Panc1 (cell line): Measurements from ENCODE around the gene POU2AF3. TPM values are rescaled to one million over a fixed set of nuclear protein-coding genes. Genes with fewer than 3 reads are reported as not detected.

Source experiments
- ATAC-seq: fragments of 200-7000 bp; cut with Tn5 transposase; 2 replicates; pipeline ENCODE4 v1.9.1; 2020; ENCODE audit warnings: mild to moderate bottlenecking, moderate library complexity
- BruUV-seq: library from RNA; stranded (reverse); fragments of 400-500 nt; replicated peaks from 2 replicates; lab custom pipeline; 2021; lab: Mats Ljungman, UMichigan
- CTCF ChIA-PET: fragments of 300-600 bp; sonication (Branson Sonifier 250); formaldehyde crosslinking; loops from one replicate; lab custom pipeline; 2022; ENCODE audit warnings: antibody characterized with exemption; lab: Charles Lee
- POLR2A ChIA-PET: fragments of 300-600 bp; sonication (Branson Sonifier 250); formaldehyde crosslinking; loops from one replicate; lab custom pipeline; 2022; ENCODE audit warnings: antibody characterized with exemption; lab: Charles Lee
- DNase-seq: peaks from one replicate; pipeline ENCODE4 v3.0.0-alpha.2; 2010; ENCODE audit warnings: low read depth, low spot score
- H3K27ac ChIP-seq: 2 replicates; pipeline ENCODE4 v1.5.1; 2011; ENCODE audit warnings: mild to moderate bottlenecking, low read length, inconsistent platforms
- H3K27me3 ChIP-seq: fragments of 200-500 bp; sonication (Bioruptor generic); 2 replicates; pipeline ENCODE4 v1.6.0; 2014; ENCODE audit warnings: low read length, inconsistent platforms; ENCODE audit not compliant: control insufficient read depth, insufficient read depth
- H3K36me3 ChIP-seq: fragments of 200-500 bp; sonication (Bioruptor generic); 2 replicates; pipeline ENCODE4 v1.5.1; 2014; ENCODE audit warnings: inconsistent platforms, mild to moderate bottlenecking, low read length, moderate library complexity; ENCODE audit not compliant: control insufficient read depth, insufficient read depth
- H3K4me1 ChIP-seq: 2 replicates; pipeline ENCODE4 v1.5.1; 2011; ENCODE audit warnings: inconsistent platforms, mild to moderate bottlenecking, low read length, moderate library complexity; ENCODE audit not compliant: control insufficient read depth, insufficient read depth
- H3K4me3 ChIP-seq, 2 experiments: 2 replicates each; pipeline ENCODE4 v1.5.1; 2011 to 2012; ENCODE audit warnings: low read depth in 2 of 2, low read length in 2 of 2, mild to moderate bottlenecking in 2 of 2, inconsistent platforms in 1 of 2, moderate library complexity in 1 of 2
- H3K9me3 ChIP-seq: fragments of 200-500 bp; sonication (Bioruptor generic); 2 replicates; pipeline ENCODE4 v1.5.1; 2014; ENCODE audit warnings: low read depth, mild to moderate bottlenecking, inconsistent platforms, low read length, moderate library complexity; ENCODE audit not compliant: control insufficient read depth, insufficient read depth
- POLR2AphosphoS5 ChIP-seq: IDR thresholded peaks from 2 replicates; pipeline ENCODE4 v1.6.1; 2012; ENCODE audit warnings: mild to moderate bottlenecking, low read depth, low read length, moderate library complexity
- SIN3A ChIP-seq: IDR thresholded peaks from 2 replicates; pipeline ENCODE4 v1.6.1; 2012; ENCODE audit warnings: low read depth, mild to moderate bottlenecking, low read length, moderate library complexity, borderline replicate concordance; ENCODE audit not compliant: insufficient read depth
- TCF7L2 ChIP-seq: IDR thresholded peaks from 2 replicates; pipeline ENCODE4 v1.6.1; 2011; ENCODE audit warnings: mild to moderate bottlenecking, low read depth, low read length, inconsistent platforms
- in situ Hi-C: cut with HindIII; loops from 2 replicates; pipeline ENCODE4 v1.10.0; 2016; ENCODE audit warnings: low sequenced_read_pairs, low pct_unique_long_range_greater_than_20kb
- intact Hi-C: fragments of 100-400 bp; cut with micrococcal nuclease; formaldehyde crosslinking; loops from one replicate; pipeline ENCODE4 v1.10.0; 2022; ENCODE audit not compliant: unreplicated experiment
- total RNA-seq: library from RNA; stranded (reverse); gene quantifications from one replicate; pipeline ENCODE4 v1.2.1, GENCODE V29; 2021; ENCODE audit not compliant: unreplicated experiment
- TF ChIP-seq, protein P1 (sequence below), 2 experiments: IDR thresholded peaks; 2 replicates each; pipeline ENCODE4 v1.6.1; 2011 to 2012; ENCODE audit warnings: low read depth in 2 of 2, control low read depth in 1 of 2, low read length in 1 of 2, mild to moderate bottlenecking in 1 of 2, moderate library complexity in 1 of 2; ENCODE audit not compliant: insufficient read depth in 1 of 2
- TF ChIP-seq, protein P2 (sequence below): fragments of 450-650 bp; IDR thresholded peaks from 2 replicates; pipeline ENCODE4 v1.5.1; 2017; ENCODE audit warnings: mild to moderate bottlenecking

POU2AF3 gene
- total RNA-seq, 1 experiment from 2014 or later, result 0.64 TPM

DNA sequence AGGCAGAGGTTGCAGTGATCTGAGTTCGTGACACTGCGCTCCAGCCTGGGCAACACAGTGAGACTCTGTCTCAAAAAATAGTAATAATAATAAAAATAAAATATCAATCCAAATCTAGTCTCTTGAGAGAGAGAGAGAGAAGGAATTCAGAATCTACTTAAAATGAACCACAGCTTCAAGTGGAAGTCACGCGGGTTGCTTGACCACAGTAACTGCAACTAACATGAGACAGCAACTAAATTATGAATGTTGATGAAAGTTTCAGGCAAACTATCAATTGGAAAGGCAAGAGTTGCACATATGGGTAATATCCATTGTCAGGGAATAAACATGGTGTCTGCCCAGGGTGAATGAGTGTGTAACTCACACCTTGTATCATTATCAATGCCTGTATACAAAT is 40.3 kb upstream of the POU2AF3 start:
- TF ChIP-seq, protein P1, sequence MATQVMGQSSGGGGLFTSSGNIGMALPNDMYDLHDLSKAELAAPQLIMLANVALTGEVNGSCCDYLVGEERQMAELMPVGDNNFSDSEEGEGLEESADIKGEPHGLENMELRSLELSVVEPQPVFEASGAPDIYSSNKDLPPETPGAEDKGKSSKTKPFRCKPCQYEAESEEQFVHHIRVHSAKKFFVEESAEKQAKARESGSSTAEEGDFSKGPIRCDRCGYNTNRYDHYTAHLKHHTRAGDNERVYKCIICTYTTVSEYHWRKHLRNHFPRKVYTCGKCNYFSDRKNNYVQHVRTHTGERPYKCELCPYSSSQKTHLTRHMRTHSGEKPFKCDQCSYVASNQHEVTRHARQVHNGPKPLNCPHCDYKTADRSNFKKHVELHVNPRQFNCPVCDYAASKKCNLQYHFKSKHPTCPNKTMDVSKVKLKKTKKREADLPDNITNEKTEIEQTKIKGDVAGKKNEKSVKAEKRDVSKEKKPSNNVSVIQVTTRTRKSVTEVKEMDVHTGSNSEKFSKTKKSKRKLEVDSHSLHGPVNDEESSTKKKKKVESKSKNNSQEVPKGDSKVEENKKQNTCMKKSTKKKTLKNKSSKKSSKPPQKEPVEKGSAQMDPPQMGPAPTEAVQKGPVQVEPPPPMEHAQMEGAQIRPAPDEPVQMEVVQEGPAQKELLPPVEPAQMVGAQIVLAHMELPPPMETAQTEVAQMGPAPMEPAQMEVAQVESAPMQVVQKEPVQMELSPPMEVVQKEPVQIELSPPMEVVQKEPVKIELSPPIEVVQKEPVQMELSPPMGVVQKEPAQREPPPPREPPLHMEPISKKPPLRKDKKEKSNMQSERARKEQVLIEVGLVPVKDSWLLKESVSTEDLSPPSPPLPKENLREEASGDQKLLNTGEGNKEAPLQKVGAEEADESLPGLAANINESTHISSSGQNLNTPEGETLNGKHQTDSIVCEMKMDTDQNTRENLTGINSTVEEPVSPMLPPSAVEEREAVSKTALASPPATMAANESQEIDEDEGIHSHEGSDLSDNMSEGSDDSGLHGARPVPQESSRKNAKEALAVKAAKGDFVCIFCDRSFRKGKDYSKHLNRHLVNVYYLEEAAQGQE (IDR thresholded peaks at IDR 0.05; ENCODE audit: insufficient read depth in 1 of 2, low read depth in 2 of 2, low read length in 1 of 2), result no peak
- TF ChIP-seq, protein P2, sequence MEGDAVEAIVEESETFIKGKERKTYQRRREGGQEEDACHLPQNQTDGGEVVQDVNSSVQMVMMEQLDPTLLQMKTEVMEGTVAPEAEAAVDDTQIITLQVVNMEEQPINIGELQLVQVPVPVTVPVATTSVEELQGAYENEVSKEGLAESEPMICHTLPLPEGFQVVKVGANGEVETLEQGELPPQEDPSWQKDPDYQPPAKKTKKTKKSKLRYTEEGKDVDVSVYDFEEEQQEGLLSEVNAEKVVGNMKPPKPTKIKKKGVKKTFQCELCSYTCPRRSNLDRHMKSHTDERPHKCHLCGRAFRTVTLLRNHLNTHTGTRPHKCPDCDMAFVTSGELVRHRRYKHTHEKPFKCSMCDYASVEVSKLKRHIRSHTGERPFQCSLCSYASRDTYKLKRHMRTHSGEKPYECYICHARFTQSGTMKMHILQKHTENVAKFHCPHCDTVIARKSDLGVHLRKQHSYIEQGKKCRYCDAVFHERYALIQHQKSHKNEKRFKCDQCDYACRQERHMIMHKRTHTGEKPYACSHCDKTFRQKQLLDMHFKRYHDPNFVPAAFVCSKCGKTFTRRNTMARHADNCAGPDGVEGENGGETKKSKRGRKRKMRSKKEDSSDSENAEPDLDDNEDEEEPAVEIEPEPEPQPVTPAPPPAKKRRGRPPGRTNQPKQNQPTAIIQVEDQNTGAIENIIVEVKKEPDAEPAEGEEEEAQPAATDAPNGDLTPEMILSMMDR, result no peak
- TF ChIP-seq POLR2AphosphoS5, result no peak
- no peak for TF ChIP-seq TCF7L2
- TF ChIP-seq SIN3A, result no peak
- intact Hi-C loops, result no loop called here
- BruUV-seq, result no TSS peak
- Histone ChIP-seq H3K36me3 (no peaks in the 10 kb centered on the region), H3K4me1 (no peaks in the 10 kb centered on the region), H3K4me3 (no peak overlapping the region), H3K9me3 (no peaks in the 10 kb centered on the region), H3K27ac (no peak overlapping the region), H3K27me3 (peaks cover 39% of the 10 kb centered on the region)
- ATAC-seq, result no peak
- CTCF ChIA-PET, result no interaction called here
- POLR2A ChIA-PET, result no interaction called here
- in situ Hi-C loops, result no loop called here
- no peak for DNase-seq

DNA sequence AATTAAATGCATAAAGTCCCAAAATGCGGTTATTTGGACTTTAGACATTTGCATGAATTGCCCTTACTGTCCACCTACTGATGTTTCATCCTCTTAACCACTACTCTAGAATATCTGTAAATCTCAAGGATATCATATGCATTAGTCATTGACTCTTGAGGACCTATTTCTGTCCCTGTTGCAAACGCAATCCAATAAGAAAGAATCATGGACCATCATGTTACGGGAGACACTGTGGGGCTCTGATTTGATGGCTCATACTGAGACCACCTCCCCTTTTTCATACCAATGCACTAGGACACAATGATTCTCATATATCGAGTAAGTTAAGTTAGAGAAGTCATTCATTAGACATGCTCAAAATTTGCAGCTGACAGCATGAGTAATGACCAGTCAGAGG is 38.5 kb upstream of the POU2AF3 start:
- no peaks in the 10 kb centered on the region for H3K4me1 ChIP-seq
- no peaks in the 10 kb centered on the region for H3K36me3 ChIP-seq
- in situ Hi-C loops, result no loop called here
- peaks cover 34% of the 10 kb centered on the region for H3K27me3 ChIP-seq
- BruUV-seq, result no TSS peak
- no peak overlapping the region for H3K4me3 ChIP-seq
- ChIA-PET CTCF (no interaction called here), POLR2A (no interaction called here)
- no peaks in the 10 kb centered on the region for H3K9me3 ChIP-seq
- intact Hi-C loops, result no loop called here
- H3K27ac ChIP-seq, result no peak overlapping the region
- ATAC-seq (no peak), DNase-seq (no peak)
- TF ChIP-seq TCF7L2, result no peak
- TF ChIP-seq, protein P2, result no peak
- TF ChIP-seq, protein P1 (IDR thresholded peaks at IDR 0.05; ENCODE audit: insufficient read depth in 1 of 2, low read depth in 2 of 2, low read length in 1 of 2), result no peak
- no peak for TF ChIP-seq SIN3A
- no peak for TF ChIP-seq POLR2AphosphoS5
